Mucosa of descending colon (tissue), 3 donors: ENCODE measurements around the gene SLC66A2. TPM values are rescaled to one million over a fixed set of nuclear protein-coding genes. Genes with fewer than 3 reads are reported as not detected.

Source experiments
- ATAC-seq: fragments of 200-7000 bp; cut with Tn5 transposase; one replicate; pipeline ENCODE4 v1.9.1; 2020; ENCODE audit warnings: mild to moderate bottlenecking, moderate library complexity
- DNase-seq, 3 donors: peaks; one replicate each; pipeline ENCODE4 v3.0.0-alpha.2; 2020
- H3K36me3 ChIP-seq: fragments of 200-600 bp; one replicate; pipeline ENCODE4 v1.8.0; 2021; ENCODE audit warnings: low read depth, mild to moderate bottlenecking
- H3K4me1 ChIP-seq: fragments of 200-600 bp; one replicate; pipeline ENCODE4 v1.8.0; 2021; ENCODE audit warnings: low read depth, mild to moderate bottlenecking
- H3K4me3 ChIP-seq: fragments of 200-600 bp; one replicate; pipeline ENCODE4 v1.8.0; 2021; ENCODE audit warnings: mild to moderate bottlenecking
- H3K9me3 ChIP-seq: fragments of 200-600 bp; one replicate; pipeline ENCODE4 v1.8.0; 2021; ENCODE audit warnings: mild to moderate bottlenecking
- CTCF ChIP-seq: fragments of 200-600 bp; IDR thresholded peaks from one replicate; pipeline ENCODE4 v1.8.0; 2022; ENCODE audit warnings: antibody characterized with exemption, mild to moderate bottlenecking
- intact Hi-C, 2 donors: fragments of 100-400 bp; cut with DNase I in 1 of 2; cut with micrococcal nuclease in 1 of 2; formaldehyde crosslinking; loops; one replicate each; pipeline versions ENCODE4 v1.11.0 to v1.11.1; 2022; cut with DNase I, micrococcal nuclease
- total RNA-seq, 3 donors: library from RNA; stranded (reverse); fragmentation: NEBNext Ultra II Directional in 2 of 3; extraction: Animal tissue kit (Norgen Biotek cat#: 25700) in 2 of 3; gene quantifications; one replicate each; pipeline versions ENCODE4 v1.2.1 to v1.2.4, GENCODE V29; 2021 to 2023
- donor health status: DM: no; HTN: no; CAD: no; lungs with moderate emphysema.
- donor health status: DM: no; HTN: no; CAD: no.
- donor health status: DM: no; HTN: yes; CAD: no.

SLC66A2 gene
- total RNA-seq, 3 donors from 2014 or later = 54.5 to 90.1 (median 68.6) TPM

- no peaks in the 10 kb centered on the region for H3K9me3 ChIP-seq
- ATAC-seq (no peak), DNase-seq (no peak)
- intact Hi-C loops = no loop called here
- no peaks in the 10 kb centered on the region for H3K36me3 ChIP-seq
- no peak for TF ChIP-seq CTCF
- H3K4me3 ChIP-seq = no peak overlapping the region
- no peaks in the 10 kb centered on the region for H3K4me1 ChIP-seq
Observed at GRCh38 chr18:79852561-79853302, 98.7 kb downstream of the SLC66A2 start.

Other genes with a start within 250 kb of the SLC66A2 start
- gene KCNG2, start 153.7 kb downstream of the SLC66A2 start, total RNA-seq = under 1 TPM in 1 of 3 donors, not detected in 2; 0.19 TPM
- 10 to 100 TPM; 33.8 to 73.7 (median 68.4) TPM for gene HSBP1L1, start 13.0 kb upstream of the SLC66A2 start, total RNA-seq
- 10 to 100 TPM; 64.1 to 83.4 (median 76.7) TPM for gene TXNL4A, start 36.9 kb upstream of the SLC66A2 start, total RNA-seq
- 10 to 100 TPM; 14.5 to 19.1 (median 18.4) TPM for gene RBFA, start 82.8 kb upstream of the SLC66A2 start, total RNA-seq
- gene ADNP2, start 157.6 kb upstream of the SLC66A2 start, total RNA-seq = 10 to 100 TPM; 16.7 to 18.3 (median 17.7) TPM